GM12892 (cell line): ENCODE measurements around the gene MGLL.

Experiments
- POLR2A ChIP-seq: IDR thresholded peaks from 2 replicates; pipeline ENCODE4 v1.6.1; 2011; ENCODE audit warnings: low read depth, low read length, control low read depth
- POLR2AphosphoS5 ChIP-seq: IDR thresholded peaks from 2 replicates; pipeline ENCODE4 v1.6.1; 2011; ENCODE audit warnings: low read depth, low read length, control low read depth

- TF ChIP-seq POLR2A (no peak), POLR2AphosphoS5 (no peak)
Measured at GRCh38 chr3:127676456-127676855, 145.9 kb downstream of the MGLL start.
